GM23248 (cell line): ENCODE data around the gene ATP13A4.

Experiments used
- EZH2 ChIP-seq: fragments of 200-600 bp; sonication (generic); IDR thresholded peaks from 2 replicates; pipeline ENCODE4 v1.6.1; 2018; ENCODE audit warnings: antibody characterized with exemption, mild to moderate bottlenecking; ENCODE audit not compliant: insufficient read depth, poor library complexity, severe bottlenecking
- EZH2phosphoT487 ChIP-seq: fragments of 200-600 bp; sonication (generic); IDR thresholded peaks from 2 replicates; pipeline ENCODE4 v1.6.1; 2018; ENCODE audit warnings: antibody characterized with exemption, moderate library complexity, mild to moderate bottlenecking, low read depth; ENCODE audit not compliant: insufficient read depth

DNA sequence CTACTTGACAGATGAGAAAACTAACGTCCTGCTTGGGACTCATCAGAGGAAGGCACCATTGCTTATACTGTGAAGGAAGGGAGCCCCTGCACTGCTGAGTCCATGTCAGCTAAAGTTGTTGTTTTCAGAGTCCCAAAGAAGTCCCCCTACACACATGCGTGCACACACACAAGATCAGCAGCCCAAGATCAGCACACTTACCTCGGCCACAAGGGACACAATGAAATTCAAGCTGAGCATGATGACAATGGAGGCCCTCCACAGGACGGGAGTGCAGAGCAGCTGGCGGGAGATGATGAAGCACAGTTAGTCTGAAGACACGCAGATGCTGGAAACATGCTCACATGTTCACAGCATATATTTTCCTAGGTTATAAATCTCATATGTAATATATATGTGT lies 147.6 kb downstream of the ATP13A4 start:
- TF ChIP-seq EZH2 (no peak), EZH2phosphoT487 (no peak)
